Measurements from ENCODE around the gene ELFN1.

Gene ELFN1

DNA sequence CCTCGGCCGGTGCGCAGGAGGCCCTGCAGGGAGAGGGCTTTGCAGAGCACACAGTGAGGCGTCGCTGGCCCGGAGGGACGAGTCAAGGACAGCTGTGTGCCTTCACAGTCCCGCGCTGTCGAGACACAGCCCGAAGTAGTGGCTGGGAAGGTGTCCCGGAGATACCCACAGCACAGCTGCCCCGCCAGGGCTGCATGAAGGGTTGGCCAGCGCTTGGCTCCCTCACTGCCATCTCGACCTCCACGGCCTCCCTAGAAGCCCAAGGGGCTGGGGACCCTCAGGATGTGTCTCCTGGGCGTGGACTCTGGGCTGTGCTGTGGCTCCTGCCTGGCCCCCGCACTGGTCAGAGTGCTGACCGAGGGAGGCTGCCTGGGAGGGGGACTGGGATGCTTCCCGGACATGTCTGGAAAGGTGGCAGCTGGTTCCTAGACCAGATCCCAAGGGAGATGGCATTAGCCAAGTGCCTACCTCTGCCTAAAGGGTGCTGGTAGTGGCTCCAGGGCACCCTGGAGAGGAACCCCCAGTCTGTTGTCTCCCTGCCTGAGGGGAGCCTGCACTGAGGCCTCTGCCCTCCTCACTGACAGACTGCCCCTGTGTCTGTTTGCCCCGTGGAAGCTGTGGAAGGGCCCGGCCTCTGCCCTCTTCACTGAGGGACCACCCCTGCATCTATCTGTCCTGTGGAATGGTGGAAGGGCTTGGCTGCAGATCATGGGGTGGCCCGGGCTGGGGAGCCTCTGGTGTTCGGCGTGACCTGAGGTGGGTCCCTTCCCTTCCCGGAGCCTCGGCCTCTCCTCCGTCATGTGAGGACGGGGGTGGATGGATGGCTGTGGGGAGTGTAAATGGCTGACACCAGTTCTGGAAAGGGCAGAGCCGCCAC lies 5.8 kb downstream of the ELFN1 start:
- DNase-seq (ENCODE audit: low read depth in 2 of 2), result no peak

DNA sequence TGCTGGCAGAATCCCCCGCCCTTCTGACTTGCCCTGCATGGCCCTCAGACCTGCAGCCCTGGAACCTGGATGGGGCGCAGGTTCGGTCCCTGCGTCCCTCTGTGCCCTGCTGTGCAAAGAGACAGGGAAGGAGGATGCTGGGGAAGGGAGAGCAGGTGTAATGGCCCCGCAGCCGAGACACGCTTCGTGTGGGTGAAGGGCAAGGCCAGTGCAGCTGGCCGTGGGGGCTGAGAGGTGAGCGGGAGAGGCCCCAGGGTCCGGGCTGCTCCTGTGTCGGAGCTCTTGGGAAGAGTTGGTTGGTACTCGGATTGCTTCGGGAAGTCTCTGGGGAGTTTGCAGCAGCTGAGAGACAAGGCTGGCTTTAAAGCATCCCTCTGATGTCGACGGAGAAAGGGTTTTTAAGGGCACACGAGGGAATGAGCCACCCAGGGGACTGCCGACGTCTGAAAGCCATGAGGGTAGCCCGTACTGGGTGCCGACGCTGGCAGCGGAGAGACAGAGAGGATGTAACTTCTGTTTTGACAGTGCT lies 6.5 kb downstream of the ELFN1 start:
- no peak for DNase-seq (ENCODE audit: low read depth in 2 of 2)

DNA sequence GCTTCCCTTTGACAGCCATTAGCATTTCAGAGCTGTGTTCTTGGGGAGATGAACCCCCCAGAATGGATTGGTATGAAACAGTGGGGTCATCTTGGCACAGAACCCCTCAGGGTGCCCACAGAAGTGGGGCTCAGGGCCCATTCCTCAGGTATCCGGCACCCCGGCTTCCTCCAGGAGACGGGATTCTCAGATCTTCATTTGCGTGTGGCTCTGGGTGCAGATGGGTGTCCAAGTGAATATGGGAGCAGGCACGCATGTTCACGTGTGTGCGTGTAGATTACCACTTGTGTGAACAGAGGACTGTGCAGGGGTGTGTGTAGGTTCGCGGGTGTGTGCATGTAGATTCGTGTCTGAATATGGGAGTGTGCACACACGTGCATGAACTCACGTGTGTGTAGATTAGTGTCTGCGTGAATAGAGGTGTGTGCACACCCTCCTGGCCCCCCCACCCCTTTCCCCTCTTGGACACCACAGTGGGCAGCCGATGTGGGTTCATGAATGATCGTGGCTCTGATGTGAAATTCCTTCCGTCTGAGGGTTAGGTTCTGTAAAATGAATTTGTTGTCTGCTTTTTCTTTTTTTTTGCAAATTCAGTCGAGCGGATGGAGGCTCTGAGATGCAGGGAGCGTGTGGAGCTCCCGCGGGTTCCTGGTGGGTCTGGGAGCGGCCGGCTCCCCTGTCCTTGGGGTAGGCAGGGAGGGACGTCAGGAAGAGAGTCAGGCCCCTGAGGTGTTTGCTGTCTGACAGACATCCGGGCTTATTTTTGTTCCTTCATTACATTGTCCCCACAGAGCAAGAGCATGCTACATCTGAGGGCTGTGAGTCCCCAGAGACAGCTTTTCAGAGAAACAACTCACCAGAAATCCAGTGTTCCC lies 7.4 kb downstream of the ELFN1 start:
- no peak for DNase-seq (ENCODE audit: low read depth in 2 of 2)

DNA sequence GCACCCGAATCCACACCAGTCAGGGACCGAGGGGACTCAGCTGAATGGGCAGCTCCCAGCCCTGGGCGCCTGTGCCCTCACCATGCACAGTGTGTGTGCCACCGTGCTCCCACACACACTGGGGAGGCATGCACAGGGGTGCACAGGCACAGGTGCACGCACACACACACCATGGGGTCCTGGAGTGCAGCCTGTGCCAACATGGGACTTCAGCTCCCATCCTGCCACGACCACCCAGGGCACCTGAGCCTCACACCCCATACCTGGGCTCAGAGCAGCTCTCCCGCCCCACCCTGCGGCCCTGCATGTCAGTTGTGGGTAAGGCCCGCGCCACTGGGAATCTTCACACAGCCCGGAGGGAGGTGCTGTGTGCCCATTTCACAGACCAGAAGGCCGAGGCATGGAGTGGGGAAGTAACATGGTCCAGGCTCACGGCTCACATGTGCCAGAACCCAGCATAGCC lies 8.0 kb downstream of the ELFN1 start:
- no peak for DNase-seq (ENCODE audit: low read depth in 2 of 2)

DNA sequence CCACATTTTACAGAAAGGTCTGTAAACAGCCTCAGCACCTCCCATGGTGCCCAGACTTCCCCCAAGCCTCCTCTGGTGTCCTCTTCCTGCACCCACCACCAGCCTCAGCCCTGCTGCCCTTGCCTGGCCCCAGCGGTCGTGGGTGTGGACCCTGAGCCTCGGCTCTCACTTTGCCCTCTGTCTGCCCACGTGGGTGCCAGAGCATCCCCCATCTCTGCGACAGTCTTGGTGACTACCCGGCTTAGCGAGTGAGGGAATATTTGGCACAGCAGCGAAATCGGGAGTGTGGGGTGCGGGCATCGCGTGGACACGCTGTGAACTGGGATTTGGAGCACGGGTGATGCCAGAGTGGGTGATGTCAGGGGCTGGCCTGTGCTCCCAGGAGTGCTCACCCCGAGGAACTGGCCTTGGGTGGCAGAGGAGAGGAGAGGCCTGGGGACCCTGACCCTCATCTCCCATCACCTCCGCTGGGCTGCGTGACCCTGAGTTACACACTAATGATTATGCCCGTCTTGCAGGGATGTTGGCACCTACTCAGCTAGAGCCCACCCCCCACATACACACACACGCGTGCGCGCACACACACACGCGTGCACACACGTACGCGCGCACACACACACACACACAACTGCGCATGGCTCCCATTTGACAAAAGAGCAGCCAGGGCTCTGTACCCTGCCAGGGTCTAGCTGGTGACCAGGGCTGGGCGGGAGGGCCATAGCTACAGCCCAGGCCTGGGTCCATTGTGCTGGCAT lies 8.7 kb downstream of the ELFN1 start:
- no peak for DNase-seq (ENCODE audit: low read depth in 2 of 2)

DNA sequence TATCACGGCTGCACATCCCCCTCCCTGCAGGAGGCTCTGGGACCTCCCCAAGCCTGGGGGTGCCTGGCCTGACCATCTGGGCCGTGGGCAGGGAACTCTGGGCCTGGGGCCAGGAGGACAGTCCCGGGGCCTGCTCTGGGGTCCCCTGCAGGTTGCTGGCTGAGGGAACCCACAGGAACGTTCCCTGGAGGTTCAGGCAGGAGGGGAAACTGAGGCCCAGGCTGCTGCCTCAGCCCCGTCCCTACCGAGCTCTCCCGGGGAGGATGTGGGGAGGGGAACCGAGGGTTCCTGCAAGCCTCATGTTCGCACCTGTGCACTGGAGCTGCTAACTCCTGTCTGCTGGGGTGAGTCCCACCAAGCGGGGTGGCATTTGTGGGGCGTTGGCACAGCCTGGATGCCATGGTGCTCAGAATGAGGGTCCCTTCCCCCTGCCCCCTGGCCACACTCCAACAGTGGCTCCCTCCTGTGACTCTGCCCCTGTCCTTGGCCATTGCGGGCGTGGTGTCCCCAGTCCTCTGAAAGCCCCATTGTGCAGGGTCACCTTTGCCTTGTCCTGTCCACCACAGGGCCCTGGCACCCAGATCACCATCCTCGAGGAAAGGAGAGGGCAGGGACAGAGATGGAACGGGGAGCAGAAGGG lies 9.4 kb downstream of the ELFN1 start:
- DNase-seq (ENCODE audit: low read depth in 2 of 2), result no peak

DNA sequence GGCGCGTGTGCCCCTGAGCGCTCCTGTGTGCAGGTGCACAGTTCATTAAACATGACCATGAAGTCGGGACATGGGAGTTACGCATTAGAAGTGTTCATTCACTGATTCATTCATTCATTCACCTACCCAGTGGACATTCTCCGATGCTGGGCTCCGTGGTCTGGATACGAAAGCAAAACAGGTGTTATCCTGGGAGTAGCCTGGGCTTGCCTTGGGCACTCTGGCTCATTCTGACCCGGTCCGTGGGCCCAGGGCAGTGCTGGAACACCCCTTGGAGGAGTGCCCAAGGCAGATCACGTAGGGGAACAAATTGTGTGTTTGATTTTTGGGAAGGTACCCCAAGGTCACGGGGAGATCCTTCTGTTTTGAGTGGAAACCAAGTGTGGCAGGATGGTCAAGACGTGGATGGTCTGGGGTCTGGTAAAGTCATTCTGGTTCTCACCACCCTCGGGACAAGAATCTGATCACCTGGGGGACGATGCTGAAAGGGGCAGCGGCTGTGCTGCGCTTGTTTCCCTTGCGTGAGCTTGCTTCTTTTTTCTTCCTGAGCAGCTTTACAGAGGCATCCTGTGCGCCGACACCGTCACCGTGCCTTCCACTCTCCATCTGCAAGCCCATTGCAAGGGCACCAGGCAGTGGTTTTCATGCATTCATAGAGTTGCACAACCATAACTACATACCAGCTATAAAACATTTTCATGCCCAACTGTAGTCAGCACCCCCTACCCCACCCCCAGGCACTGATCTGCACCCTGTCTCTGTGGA lies 10.1 kb downstream of the ELFN1 start:
- DNase-seq (ENCODE audit: low read depth in 2 of 2), result no peak

DNA sequence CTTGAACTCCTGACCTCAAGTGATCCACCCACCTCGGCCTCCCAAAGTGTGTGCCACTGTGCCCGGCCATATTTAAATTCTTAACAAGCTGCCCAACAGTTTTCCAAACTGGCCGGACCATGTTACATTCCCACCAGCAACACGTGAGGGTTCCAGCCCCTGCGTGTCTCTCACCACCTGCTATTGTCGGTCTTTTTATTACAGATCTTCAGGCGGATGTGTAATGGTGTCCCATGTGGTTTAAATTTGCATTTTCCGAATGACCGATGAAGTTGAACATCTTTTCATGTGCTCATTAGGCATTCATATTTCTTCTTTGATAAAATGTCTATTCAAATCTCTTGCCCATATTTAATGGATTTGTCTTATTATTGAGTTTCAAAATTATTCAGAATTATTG lies 11.5 kb downstream of the ELFN1 start:
- no peak for DNase-seq (ENCODE audit: low read depth in 2 of 2)

DNA sequence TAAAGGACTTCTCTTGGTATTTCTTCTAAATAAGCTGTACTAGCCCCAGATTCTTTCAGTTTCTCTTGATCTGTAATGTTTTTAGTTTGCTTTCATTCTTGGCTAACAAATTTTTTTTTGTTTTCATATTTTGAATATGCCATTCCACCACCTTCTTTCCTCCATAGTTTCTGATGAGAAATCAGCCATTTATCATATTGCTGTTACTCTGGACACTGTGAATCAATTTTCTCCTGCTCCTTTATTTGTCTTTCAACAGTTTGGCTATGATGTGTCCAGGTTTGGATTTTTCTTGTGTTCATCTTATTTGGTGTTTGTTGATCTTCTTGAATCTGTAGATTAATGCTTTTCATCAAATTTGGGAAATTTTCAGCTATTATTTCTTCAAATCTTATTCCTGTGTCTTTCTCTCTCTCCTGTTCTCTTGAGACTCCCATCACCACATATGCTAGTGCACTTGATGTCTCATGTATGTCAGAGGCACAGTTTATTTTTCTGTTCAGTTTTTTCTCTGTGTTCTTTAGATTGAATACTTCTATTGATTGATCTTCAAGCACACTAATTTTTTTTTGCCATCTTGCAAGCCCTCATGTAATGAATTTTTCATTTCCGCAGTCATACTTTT lies 15.0 kb downstream of the ELFN1 start:
- no peak for DNase-seq (ENCODE audit: low read depth in 2 of 2)

DNA sequence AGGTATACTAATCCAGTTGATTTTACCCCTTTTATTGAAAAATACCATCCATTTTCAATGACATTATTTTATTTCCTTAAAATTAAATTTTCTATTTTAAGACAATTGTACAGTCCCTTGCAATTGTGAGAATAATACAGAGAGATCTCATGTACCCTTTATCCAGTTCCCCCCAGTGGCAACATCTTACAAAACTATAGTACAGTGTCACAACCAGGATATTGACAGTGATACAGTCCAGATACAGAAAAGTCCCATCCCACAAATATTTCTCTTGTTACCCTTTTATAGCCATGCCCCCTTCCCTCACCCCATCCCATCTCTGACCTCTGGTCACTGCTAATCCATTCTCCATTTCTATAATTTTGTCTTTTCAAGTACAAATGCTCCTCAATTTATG lies 18.5 kb downstream of the ELFN1 start:
- DNase-seq (ENCODE audit: low read depth in 2 of 2), result no peak

DNA sequence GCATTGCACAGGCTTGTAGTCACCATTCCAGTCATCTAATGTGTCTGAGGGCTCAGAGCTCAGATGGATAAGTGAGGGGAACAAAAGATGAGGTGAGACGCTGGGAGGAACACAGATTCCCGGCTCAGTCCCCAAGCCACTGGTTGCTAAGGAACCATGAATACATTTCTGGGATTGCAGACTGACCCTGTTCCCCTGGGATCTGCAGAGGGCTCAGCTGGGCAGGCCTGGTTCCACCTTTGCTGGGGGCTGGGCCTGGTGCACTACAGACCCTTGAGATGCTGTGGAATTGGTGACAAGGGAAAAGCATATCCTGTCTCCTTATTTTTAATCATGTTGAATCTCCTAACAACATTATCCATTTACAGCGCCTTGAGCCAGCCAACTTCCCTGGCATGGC lies 19.2 kb downstream of the ELFN1 start:
- DNase-seq (ENCODE audit: low read depth in 2 of 2), result no peak

DNA sequence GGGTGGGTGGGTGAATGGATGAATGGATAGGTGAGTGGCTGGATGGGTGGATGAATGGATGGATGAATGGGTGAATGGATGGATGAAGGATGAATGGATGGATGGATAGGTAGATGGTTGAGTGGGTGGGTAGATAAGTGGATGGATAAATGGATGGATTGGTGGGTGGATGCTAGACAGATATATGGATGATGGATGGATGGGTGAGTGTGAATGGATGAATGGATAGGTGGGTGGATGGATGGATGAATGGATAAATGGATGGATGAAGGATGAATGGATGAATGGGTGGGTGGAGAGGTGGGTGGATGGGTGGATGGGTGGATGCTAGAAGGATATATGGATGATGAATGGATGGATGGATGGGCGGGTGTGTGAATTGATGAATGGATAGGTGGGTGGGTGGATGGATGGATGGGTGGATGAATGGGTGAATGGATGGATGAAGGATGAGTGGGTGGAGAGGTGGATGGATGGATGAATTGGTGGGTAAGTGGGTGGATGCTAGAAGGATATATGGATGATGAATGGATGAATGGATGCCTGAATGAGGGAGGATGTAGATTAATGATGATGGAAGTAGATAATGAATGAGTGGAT lies 20.4 kb downstream of the ELFN1 start:
- no peak for DNase-seq (ENCODE audit: low read depth in 2 of 2)

DNA sequence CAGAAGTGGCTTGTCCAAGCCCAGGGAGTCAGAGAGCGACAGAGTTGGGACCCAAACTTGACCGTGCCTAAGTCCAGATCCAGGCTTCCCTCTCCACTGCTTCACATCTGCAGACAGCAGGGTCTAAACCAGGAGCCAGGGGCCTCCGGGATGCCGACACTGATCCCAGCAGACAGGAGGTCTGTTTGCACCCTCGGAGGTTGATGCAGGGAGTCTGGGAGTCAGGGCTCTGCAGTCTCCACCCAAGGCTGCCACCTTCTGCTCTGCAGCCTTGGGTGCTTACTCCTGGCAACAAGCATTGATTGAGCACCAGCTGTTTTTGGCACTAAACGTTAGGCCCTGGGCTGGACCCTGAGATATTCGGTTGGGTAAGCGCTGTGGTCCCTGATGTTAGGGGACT lies 21.0 kb downstream of the ELFN1 start:
- DNase-seq (ENCODE audit: low read depth in 2 of 2), result no peak

DNA sequence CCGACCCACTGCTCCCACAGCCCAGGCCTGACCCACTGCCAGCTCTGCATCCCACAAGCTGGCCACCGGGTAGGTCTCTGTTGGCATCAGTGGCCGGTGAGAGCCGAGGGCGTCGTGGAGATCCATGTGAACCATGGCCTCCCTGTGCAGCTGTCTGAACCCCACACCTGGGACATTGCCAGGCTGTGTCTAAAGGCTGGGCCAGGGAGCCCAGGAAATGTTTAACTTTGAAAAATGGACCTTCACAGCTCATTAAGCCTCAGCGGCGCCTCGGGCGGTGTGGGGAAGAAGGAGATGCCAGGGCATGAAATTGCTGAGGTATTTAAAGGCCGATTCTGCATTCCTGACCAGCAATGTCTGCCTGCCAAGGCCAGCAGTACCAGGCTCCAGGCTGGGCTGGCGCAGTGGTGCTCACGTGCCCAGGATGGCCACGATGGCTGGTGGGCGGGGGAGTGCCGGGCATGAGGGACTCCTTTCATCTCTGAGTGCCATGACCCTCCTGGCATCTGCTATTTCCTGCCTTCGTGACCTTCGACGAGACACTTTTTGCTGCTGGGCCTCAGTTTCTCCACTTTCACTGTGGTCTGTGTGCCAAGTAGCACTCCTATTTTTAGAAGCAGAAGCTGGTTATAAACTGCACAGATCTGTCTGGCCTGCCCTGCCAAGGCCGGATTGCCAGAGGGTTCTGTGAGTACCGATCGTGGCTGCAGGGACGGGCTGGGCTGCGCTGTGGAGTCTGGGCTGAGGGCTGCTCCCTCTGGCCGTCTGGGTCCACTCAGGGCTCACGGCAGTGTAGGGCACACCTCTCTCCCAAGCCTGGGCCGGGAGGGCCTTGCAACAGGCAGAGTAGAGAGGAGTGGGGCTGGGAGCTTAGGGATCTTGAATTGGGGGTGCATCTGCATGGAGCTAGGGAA lies 21.8 kb downstream of the ELFN1 start:
- no peak for DNase-seq (ENCODE audit: low read depth in 2 of 2)

DNA sequence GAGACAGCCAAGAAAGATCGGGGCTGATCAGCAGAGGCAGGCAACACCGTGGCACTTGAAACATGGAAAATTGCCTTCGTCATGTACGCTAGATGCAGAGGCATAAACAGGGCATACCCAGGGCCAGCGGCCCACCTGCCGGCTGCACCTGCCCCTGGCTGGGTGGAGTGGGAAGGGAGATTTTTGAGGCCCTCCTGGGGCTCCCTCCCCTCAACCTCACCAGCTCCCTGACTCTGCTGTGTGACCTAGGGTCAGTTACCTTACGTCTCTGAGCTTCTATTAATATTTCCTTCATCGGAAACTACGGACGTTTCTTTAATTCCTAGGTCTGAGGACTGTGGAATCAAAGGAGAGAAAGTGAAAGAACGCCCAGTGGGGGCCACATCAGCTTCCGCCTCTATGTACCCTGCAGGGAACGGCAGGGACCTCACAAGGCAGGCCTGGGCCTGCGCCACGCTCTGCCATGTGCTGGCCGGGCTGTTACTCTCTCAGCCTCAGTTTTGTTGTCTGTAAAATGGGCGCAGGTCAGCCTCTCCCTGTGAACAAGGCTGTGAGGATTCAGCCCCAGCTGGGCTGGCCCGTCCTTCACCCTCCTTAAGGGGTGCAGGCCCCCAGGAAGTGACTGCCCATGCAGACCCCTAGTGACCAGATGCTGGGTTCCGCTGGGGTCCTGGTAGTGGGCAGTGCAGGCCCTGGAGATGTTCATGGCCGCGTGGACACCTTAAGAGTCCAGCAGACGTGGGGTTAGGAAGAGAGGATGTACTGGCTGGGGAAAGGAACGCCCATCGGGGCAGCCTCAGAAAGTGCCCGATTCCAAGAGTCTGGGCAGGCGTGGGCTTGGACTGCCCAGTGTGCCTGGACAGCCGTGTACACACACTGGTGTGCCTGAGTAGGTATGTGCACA lies 22.7 kb downstream of the ELFN1 start:
- no peak for DNase-seq (ENCODE audit: low read depth in 2 of 2)

DNA sequence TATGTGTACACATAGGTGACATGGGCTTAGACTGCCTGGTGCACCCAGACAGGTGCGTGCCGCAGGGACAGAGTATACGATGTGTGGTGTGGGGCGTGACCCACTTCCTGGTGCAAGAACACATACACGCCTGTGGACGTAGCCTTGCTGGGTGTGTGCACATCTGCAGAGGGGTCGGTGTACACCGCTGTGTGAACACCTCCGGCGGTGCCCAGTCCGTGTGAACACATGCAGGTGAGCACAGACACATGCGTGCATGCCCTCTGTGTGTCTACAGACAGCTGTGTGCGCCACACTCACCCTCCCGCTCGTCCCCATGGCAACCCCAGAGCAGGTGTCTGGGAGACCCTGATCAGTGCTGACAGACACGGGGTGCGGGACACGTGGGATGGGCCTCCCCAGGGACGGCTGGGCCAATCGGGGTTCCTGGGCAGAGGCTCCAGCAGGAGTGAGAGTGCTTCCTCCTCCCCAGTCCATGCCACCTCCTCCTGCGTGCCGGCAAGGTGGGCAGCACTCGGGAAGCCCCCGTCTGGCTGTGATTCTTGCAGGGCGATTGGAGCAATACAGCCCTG lies 23.4 kb downstream of the ELFN1 start:
- no peak for DNase-seq (ENCODE audit: low read depth in 2 of 2)

DNA sequence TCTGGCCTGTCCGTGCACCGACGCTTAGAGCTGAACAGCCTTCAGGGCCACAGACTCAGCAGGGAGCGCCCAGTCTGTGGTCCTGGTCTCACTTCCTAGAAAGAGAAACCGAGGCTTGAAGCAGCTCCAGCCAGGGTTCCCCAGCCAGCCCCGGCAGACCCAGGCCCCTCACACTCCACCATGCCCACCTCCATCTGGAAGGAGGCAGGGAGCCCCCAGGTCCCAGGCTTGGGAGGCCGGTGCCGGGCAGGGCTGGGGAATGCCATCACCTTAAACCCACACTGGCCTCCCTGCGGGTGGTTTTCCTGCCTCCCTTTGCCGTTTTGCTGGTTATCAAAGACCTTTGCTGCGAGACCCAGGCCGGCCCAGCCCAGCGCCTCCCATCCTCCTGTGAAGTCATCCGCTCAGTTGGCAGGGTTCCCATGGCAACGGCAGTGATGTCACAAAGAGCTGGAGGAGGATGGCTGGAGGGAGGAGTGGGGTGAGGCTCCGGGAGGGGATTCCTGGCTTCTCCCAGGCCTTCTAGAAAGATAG lies 24.0 kb downstream of the ELFN1 start:
- DNase-seq (ENCODE audit: low read depth in 2 of 2), result no peak
